Calu3 (cell line): ENCODE data around the gene PHLDA3. TPM values are rescaled to one million over a fixed set of nuclear protein-coding genes. Genes with fewer than 3 reads are reported as not detected.

Source experiments
- BruUV-seq: library from RNA; stranded (reverse); fragments of 400-500 nt; replicated peaks from 2 replicates; lab custom pipeline; 2021; lab: Mats Ljungman, UMichigan
- CTCF ChIA-PET: fragments of 300-600 bp; sonication (Branson Sonifier 250); formaldehyde crosslinking; loops from one replicate; lab custom pipeline; 2022; ENCODE audit warnings: antibody characterized with exemption; lab: Charles Lee
- DNase-seq: peaks from one replicate; pipeline ENCODE4 v3.0.0; 2022
- H3K27ac Mint-ChIP-seq: one replicate; pipeline ENCODE4 v1.8.0; 2022; ENCODE audit warnings: mixed read lengths; ENCODE audit not compliant: unreplicated experiment
- H3K27me3 Mint-ChIP-seq: one replicate; pipeline ENCODE4 v1.8.0; 2022; ENCODE audit warnings: mixed read lengths; ENCODE audit not compliant: unreplicated experiment
- H3K36me3 Mint-ChIP-seq: one replicate; pipeline ENCODE4 v1.8.0; 2022; ENCODE audit warnings: mild to moderate bottlenecking, moderate library complexity, mixed read lengths; ENCODE audit not compliant: insufficient read depth, unreplicated experiment
- H3K4me1 Mint-ChIP-seq: one replicate; pipeline ENCODE4 v1.8.0; 2022; ENCODE audit warnings: mild to moderate bottlenecking, low read depth, mixed read lengths; ENCODE audit not compliant: unreplicated experiment
- H3K4me3 Mint-ChIP-seq: one replicate; pipeline ENCODE4 v1.8.0; 2022; ENCODE audit warnings: mild to moderate bottlenecking, low read depth, moderate library complexity, mixed read lengths; ENCODE audit not compliant: unreplicated experiment
- H3K9me3 Mint-ChIP-seq: one replicate; pipeline ENCODE4 v1.8.0; 2022; ENCODE audit warnings: low read depth, mixed read lengths; ENCODE audit not compliant: unreplicated experiment
- intact Hi-C: fragments of 100-400 bp; cut with micrococcal nuclease; formaldehyde crosslinking; loops from one replicate; pipeline ENCODE4 v1.10.0; 2022; ENCODE audit not compliant: unreplicated experiment
- total RNA-seq: library from RNA; stranded (reverse); gene quantifications from 2 replicates; pipeline ENCODE4 v1.2.3, GENCODE V29; 2022
- TF ChIP-seq, protein P1 (sequence below): fragments of 200-600 bp; IDR thresholded peaks from one replicate; pipeline ENCODE4 v1.8.0; 2022; ENCODE audit warnings: antibody characterized with exemption; ENCODE audit not compliant: unreplicated experiment

The PHLDA3 gene
- total RNA-seq, 1 experiment from 2014 or later, result 31.1 TPM

- Mint-ChIP-seq H3K27ac (no peak overlapping the region), H3K27me3 (peaks cover 34% of the 10 kb centered on the region), H3K4me3 (no peak overlapping the region), H3K4me1 (no peaks in the 10 kb centered on the region), H3K9me3 (no peaks in the 10 kb centered on the region), H3K36me3 (no peaks in the 10 kb centered on the region)
- intact Hi-C loops, result no loop called here
- DNase-seq, result no peak
- BruUV-seq, result no TSS peak
- TF ChIP-seq, protein P1, sequence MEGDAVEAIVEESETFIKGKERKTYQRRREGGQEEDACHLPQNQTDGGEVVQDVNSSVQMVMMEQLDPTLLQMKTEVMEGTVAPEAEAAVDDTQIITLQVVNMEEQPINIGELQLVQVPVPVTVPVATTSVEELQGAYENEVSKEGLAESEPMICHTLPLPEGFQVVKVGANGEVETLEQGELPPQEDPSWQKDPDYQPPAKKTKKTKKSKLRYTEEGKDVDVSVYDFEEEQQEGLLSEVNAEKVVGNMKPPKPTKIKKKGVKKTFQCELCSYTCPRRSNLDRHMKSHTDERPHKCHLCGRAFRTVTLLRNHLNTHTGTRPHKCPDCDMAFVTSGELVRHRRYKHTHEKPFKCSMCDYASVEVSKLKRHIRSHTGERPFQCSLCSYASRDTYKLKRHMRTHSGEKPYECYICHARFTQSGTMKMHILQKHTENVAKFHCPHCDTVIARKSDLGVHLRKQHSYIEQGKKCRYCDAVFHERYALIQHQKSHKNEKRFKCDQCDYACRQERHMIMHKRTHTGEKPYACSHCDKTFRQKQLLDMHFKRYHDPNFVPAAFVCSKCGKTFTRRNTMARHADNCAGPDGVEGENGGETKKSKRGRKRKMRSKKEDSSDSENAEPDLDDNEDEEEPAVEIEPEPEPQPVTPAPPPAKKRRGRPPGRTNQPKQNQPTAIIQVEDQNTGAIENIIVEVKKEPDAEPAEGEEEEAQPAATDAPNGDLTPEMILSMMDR, result no peak
- CTCF ChIA-PET, result no interaction called here
Measured at GRCh38 chr1:201424146-201424545, 44.8 kb downstream of the PHLDA3 start.

DNA sequence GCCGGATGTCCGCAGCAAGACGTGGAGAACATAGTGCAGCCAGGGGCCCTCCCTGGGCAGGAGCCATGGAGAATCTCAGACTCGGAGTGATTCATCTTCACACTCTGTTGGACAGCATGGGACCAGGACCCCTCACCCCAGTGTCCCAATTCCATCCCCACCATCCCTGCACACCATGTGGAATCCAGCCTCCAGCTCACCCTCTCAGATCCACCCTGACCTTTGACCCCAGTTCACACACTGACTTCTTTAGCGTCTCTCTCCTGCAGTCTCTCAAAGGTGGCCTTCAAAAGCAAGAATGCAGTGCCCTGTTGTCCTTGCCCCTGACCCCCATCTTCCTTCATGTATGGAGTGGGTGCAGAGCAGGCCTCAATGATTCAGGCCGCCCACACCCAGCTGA is 45.3 kb downstream of the PHLDA3 start:
- CTCF ChIA-PET, result interaction anchor here (0.5 kb wide), 1 partner anchor 696 kb away, joined by 3 read pairs; no protein-coding TSS in a partner anchor

GRCh38 chr1:201422436-201423030 is 46.5 kb downstream of the PHLDA3 start:
- no TSS peak for BruUV-seq
- DNase-seq, result no peak
- CTCF ChIA-PET, result interaction anchor here (0.7 kb wide), 1 partner anchor 39 kb away, joined by 8 read pairs; no protein-coding TSS in a partner anchor
- no peak overlapping the region for H3K4me3 Mint-ChIP-seq
- no peak overlapping the region for H3K27ac Mint-ChIP-seq
- TF ChIP-seq, protein P1, result no peak
- intact Hi-C loops, result no loop called here
- H3K27me3 Mint-ChIP-seq, result peaks cover 31% of the 10 kb centered on the region
- H3K4me1 Mint-ChIP-seq, result no peaks in the 10 kb centered on the region
- H3K36me3 Mint-ChIP-seq, result no peaks in the 10 kb centered on the region
- H3K9me3 Mint-ChIP-seq, result no peaks in the 10 kb centered on the region

More for the DNA sequence above, 45.3 kb downstream of the PHLDA3 start:
- Mint-ChIP-seq H3K4me3 (no peak overlapping the region), H3K9me3 (no peaks in the 10 kb centered on the region), H3K36me3 (no peaks in the 10 kb centered on the region), H3K4me1 (no peaks in the 10 kb centered on the region), H3K27ac (no peak overlapping the region), H3K27me3 (peaks cover 30% of the 10 kb centered on the region)
- no TSS peak for BruUV-seq
- intact Hi-C loops, result no loop called here
- TF ChIP-seq, protein P1, result no peak
- no peak for DNase-seq

- no TSS peak for BruUV-seq
- CTCF ChIA-PET, result interaction anchor here (0.7 kb wide), 1 partner anchor 39 kb away, joined by 8 read pairs; no protein-coding TSS in a partner anchor
- Mint-ChIP-seq H3K4me1 (no peaks in the 10 kb centered on the region), H3K4me3 (no peak overlapping the region), H3K27ac (no peak overlapping the region), H3K36me3 (no peaks in the 10 kb centered on the region), H3K27me3 (peaks cover 36% of the 10 kb centered on the region), H3K9me3 (no peaks in the 10 kb centered on the region)
- intact Hi-C loops, result no loop called here
- TF ChIP-seq, protein P1, result no peak
- DNase-seq, result no peak
Measured at GRCh38 chr1:201422026-201422425, 47.0 kb downstream of the PHLDA3 start.
